CD4-positive, alpha-beta T cell treated with Interleukin-12 subunit alpha and Interleukin-12 subunit beta, for 1 hour (primary cell): Measurements from ENCODE around the gene RAB27B.
"Not testable (repeated sequence)": the region's sequence is repeated elsewhere in the genome, so short reads cannot be mapped to it uniquely, and the experiment has no call there.

Experiments
- DNase-seq: peaks from one replicate; pipeline ENCODE4 v3.0.0-alpha.2; 2020

RAB27B gene

GRCh38 chr18:54820785-54821275, 7.4 kb upstream of the RAB27B start:
- DNase-seq = not testable (repeated sequence)

GRCh38 chr18:54822872-54823845, 5.1 kb upstream of the RAB27B start:
- no peak for DNase-seq

DNA sequence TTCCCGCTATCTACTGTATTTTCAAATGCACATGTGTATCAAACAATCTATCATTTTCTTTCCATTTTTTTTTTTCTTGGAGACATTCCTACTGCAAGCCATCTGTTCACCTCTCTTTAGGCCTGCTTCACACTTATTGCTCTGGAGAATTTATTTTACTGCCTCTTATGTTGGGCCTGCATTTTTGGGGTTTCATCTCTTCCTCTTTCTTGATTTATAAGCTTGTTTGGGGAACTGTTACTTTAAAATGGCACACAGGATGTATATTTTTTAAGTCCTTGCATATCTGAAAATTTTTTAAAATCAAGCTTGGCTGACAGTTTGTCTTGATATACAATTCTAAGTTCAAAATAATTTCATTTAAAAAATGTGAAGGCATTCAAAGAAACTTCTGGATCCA, 3.5 kb upstream of the RAB27B start:
- DNase-seq = no peak

DNA sequence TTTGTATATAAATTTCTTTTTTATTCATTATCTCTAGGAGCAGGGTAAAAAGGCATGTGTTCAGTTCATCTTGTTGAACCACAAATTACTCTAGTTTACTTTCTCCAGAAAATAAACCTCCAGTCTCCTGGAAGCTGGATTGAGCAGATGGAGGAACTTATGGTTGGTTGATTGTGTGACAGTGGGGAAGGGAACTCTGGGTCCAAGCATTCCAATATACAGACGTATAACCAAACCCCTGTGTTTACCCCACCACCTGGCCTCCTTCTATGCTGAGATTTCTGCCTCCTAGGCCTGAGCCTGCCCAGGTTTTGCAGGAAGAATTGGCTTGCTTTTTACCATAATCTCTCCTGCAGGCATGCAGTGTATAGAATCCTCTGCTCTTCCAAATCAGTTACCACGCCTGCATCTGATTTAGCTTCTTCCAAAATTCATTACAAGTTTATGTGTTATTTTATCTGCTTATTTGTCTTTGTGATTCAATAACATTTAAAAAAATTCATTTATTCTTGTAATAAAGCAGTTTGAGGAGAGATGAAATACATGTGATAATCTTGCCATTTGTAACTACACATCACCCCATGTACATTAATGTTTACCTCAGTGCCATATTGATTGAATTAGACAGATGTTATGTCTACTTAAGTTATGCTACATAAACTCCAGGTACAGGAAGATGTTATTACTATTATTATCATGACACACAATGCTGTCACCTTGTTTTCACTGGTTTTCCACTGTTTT, 2.5 kb upstream of the RAB27B start:
- DNase-seq = no peak

DNA sequence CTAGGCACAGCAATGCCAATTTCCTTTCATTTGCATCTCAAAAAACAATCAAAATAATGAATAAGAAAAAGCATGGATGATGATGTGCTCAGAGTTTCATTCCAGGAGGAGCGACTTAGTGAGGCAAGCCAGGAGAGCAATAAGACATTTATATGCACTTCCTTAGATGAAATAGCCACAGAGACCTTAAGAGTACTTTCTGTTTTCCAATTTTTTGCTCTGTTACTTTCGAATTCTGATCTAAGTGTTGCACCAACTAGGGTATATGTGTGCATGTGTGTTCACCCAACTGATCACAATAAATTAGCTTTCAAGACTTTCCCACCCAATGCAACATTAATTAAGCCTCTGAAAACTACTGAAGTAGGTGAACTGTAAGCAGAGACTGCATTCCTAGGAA, 709 bp downstream of the RAB27B start:
- peak; percentile 11 for DNase-seq

DNA sequence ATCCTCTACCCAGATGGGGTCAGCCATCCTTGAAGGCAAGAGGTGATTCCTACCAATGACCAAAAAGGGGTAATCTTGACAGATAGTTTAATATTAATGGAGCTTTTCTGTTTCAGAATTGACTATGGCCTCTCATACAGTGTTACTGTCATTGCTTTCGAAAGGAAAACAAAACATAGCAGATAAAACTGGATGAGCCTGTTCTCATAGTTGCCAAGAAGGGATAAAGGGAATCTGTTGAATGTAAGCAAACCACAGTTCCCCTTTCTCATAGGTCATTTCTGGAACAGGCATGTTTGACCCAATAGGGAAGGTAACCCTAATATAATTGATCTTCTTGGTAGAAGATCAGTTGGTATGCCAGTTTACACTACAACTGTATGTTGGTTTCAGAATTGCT, 1.6 kb downstream of the RAB27B start:
- no peak for DNase-seq

- no peak for DNase-seq
These were observed 2.0 kb downstream of the RAB27B start for GRCh38 chr18:54830260-54830659.

DNA sequence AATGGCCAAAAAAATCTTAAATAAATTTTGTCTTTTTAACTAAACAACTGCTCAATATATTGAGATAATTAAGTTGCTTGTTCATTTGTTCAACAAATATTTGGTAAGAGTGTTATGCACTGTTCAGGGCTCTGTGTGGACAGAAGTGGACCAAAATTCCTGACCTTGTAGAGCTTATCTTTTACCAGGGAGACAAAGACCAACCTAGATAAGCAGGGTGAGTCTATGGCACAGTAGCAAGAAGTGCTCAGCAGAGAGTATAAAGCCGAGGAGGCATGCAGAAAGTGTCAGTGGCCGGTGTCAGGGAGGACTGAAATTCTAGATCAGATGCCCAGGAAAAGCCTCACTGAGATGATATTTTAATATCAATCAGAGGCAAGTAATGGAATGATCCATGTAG, 2.6 kb downstream of the RAB27B start:
- DNase-seq = no peak

DNA sequence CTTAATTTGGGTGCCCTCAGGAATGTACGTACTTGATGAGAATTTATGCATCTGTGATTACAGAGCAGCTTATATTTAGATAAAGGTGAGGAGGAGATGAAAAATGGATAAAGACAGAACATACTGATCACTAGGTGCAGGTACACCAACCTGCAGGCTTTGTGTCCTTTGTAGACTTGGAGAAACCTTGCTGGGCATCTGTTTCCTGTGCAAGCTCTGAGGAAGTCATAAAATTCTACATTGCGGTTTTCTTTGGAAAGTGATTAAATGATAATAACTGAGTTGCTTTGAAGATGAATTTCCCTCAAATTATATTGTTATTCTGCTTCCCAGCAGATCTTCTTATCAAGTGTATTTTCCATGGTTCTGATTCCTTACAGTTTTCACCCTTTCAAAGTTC, 7.7 kb downstream of the RAB27B start:
- no peak for DNase-seq

GRCh38 chr18:54843314-54843713, 15.0 kb downstream of the RAB27B start:
- DNase-seq = no peak

GRCh38 chr18:54845787-54846186, 17.5 kb downstream of the RAB27B start:
- DNase-seq = no peak

GRCh38 chr18:54848121-54848520, 19.8 kb downstream of the RAB27B start:
- no peak for DNase-seq

GRCh38 chr18:54849683-54850082, 21.4 kb downstream of the RAB27B start:
- no peak for DNase-seq

DNA sequence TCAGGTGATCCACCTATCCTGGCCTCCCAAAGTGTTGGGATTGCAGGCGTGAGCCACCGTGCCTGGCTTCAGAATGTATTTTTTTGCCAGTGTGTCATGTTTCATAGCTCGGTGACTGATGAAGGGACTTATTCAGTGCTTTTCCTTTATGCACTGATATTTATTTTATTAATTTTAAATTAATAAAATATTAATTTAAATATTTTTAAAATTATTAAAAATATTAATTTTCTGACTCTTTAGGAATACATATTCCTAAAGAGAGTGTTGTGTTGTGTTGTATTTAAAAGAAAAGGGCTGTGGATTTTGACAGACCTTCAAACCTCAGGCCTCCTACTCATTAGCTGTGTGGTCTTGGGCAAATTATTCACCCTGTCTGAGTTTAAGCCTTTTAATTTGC, 22.3 kb downstream of the RAB27B start:
- no peak for DNase-seq

GRCh38 chr18:54852780-54853675, 24.8 kb downstream of the RAB27B start:
- no peak for DNase-seq

- DNase-seq = not testable (repeated sequence)
These were observed 26.8 kb downstream of the RAB27B start for GRCh38 chr18:54855050-54855449.

DNA sequence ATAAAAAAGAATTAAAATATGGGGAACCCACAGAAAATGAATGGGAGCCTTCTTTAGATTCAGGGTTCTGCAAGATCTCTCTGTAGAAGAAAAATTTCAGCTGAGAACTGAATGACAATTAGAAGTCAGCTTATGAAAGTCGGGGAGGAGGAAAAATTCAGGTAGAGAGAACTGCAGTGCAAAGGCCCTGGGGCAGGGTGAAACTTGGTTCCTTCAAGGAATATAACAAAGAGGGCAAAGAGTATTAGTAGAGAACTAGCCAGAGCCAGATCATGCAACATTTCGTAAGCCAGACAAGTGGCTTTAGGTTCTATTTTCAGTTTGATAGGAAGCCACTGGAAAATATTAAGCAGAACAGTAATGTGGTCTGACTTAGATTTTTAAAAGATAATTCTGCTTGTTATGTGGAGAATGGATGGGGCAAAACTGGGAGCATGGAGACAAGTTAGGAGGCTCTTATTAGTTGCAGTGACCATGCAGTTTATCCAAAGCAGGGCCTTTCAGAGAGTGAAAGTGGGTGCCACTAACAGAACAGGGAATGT, 27.9 kb downstream of the RAB27B start:
- no peak for DNase-seq

GRCh38 chr18:54857499-54857898, 29.2 kb downstream of the RAB27B start:
- no peak for DNase-seq

DNA sequence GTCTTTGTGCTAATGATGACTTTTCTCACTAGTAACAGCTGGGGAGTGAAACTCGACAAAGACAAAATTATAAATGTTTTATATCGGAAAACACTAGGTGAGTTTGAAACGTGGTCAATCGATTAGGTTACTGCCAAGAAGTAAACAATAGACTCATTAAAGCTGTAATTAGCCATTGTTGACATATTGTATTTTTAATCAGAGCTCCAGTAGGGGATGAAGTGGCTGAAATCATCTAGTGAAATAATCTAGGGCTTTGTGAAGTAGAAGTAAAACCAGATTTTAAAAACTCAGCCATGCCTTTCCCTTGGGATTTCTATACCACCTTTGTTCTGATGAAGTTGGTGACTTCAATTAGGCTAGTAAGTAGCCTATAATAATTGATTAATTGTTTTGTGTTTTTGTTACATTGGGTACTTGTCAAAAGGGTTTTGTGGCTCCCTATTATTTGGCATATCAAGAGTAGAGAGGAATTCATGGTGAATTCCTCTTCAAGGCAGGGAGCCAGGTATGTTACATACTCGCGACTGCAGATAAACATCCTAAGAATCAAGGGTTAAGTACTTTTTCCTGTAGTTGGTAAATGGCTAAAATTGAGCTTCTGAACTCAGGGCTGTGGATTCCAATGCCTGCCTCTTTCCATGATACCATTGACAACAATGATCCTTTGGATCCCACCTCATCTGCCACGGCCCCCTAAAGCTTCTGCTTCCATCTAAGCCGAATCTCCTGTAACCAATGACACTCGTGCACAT, 31.6 kb downstream of the RAB27B start:
- no peak for DNase-seq

GRCh38 chr18:54860941-54861340, 32.7 kb downstream of the RAB27B start:
- no peak for DNase-seq

DNA sequence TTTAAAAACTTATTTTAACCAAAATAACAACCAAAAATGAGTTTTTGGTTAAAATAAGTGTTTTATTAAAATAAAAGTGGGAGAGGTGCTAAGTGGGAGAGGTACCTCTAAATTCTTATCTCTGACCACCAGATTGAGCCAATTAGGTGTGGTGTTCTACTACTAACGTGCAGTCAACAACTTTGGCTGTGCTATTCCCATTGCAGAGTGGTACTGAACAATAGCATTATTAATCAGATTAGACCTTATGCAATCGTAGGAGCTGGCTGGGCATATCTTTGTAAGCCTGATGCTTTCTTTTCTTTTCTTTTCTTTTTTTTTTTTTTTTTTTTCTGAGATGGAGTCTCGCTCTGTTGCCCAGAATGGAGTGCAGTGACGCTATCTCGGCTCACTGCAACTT, 38.9 kb downstream of the RAB27B start:
- DNase-seq = no peak

GRCh38 chr18:54871231-54871630, 43.0 kb downstream of the RAB27B start:
- no peak for DNase-seq
